ENCODE data around the gene KIAA1217.

KIAA1217 gene

GRCh38 chr10:24340446-24340845 lies 131.5 kb downstream of the KIAA1217 start:
- Histone ChIP-seq H3F3A (ENCODE audit: insufficient read depth) (no peaks in the 10 kb centered on the region), H3K36me3 (ENCODE audit: low read length) (no peaks in the 10 kb centered on the region), H3K9ac (ENCODE audit: low read length) (no peak overlapping the region), H3K27ac (ENCODE audit: low read depth, low read length) (no peak overlapping the region), H3K79me2 (ENCODE audit: insufficient read depth, low read length) (no peaks in the 10 kb centered on the region), H3K27me3 (ENCODE audit: low read length) (no peaks in the 10 kb centered on the region), H3K4me2 (ENCODE audit: low read depth, low read length, poor library complexity, severe bottlenecking) (no peak overlapping the region), H4K20me1 (ENCODE audit: low read depth, low read length) (no peaks in the 10 kb centered on the region), H3K9me3 (ENCODE audit: insufficient read depth, low read length) (no peaks in the 10 kb centered on the region), H3K9me2 (replicated peaks; ENCODE audit: insufficient read depth, low read length) (no peaks in the 10 kb centered on the region), H2AFZ (ENCODE audit: low read depth, low read length, severe bottlenecking) (no peak overlapping the region), H3K4me3 (ENCODE audit: insufficient read depth, low read length, poor library complexity, severe bottlenecking) (no peak overlapping the region)
- no peak for TF ChIP-seq CTCF (IDR thresholded peaks at IDR 0.05; ENCODE audit: insufficient read depth, low read length, poor library complexity, severe bottlenecking)
- no peak for TF ChIP-seq EZH2phosphoT487 (conservative IDR thresholded peaks at IDR 0.05; ENCODE audit: low read length)

GRCh38 chr10:24340883-24341282 lies 131.9 kb downstream of the KIAA1217 start:
- H3K27me3 ChIP-seq (ENCODE audit: low read length): no peaks in the 10 kb centered on the region
- no peaks in the 10 kb centered on the region for H3K9me3 ChIP-seq (ENCODE audit: insufficient read depth, low read length)
- H3K4me3 ChIP-seq (ENCODE audit: insufficient read depth, low read length, poor library complexity, severe bottlenecking): no peak overlapping the region
- H3K36me3 ChIP-seq (ENCODE audit: low read length): no peaks in the 10 kb centered on the region
- no peaks in the 10 kb centered on the region for H4K20me1 ChIP-seq (ENCODE audit: low read depth, low read length)
- H3K79me2 ChIP-seq (ENCODE audit: insufficient read depth, low read length): no peaks in the 10 kb centered on the region
- H2AFZ ChIP-seq (ENCODE audit: low read depth, low read length, severe bottlenecking): no peak overlapping the region
- no peaks in the 10 kb centered on the region for H3K9me2 ChIP-seq (replicated peaks; ENCODE audit: insufficient read depth, low read length)
- H3K27ac ChIP-seq (ENCODE audit: low read depth, low read length): no peak overlapping the region
- no peaks in the 10 kb centered on the region for H3F3A ChIP-seq (ENCODE audit: insufficient read depth)
- no peak overlapping the region for H3K4me2 ChIP-seq (ENCODE audit: low read depth, low read length, poor library complexity, severe bottlenecking)
- no peak for TF ChIP-seq EZH2phosphoT487 (conservative IDR thresholded peaks at IDR 0.05; ENCODE audit: low read length)
- TF ChIP-seq CTCF (IDR thresholded peaks at IDR 0.05; ENCODE audit: insufficient read depth, low read length, poor library complexity, severe bottlenecking): no peak
- H3K9ac ChIP-seq (ENCODE audit: low read length): no peak overlapping the region

GRCh38 chr10:24341371-24341770 lies 132.4 kb downstream of the KIAA1217 start:
- TF ChIP-seq EZH2phosphoT487 (conservative IDR thresholded peaks at IDR 0.05; ENCODE audit: low read length): no peak
- TF ChIP-seq CTCF (IDR thresholded peaks at IDR 0.05; ENCODE audit: insufficient read depth, low read length, poor library complexity, severe bottlenecking): no peak
- Histone ChIP-seq H3K9me3 (ENCODE audit: insufficient read depth, low read length) (no peaks in the 10 kb centered on the region), H4K20me1 (ENCODE audit: low read depth, low read length) (no peaks in the 10 kb centered on the region), H3K27me3 (ENCODE audit: low read length) (no peaks in the 10 kb centered on the region), H3K4me2 (ENCODE audit: low read depth, low read length, poor library complexity, severe bottlenecking) (no peak overlapping the region), H2AFZ (ENCODE audit: low read depth, low read length, severe bottlenecking) (no peak overlapping the region), H3K27ac (ENCODE audit: low read depth, low read length) (no peak overlapping the region), H3K79me2 (ENCODE audit: insufficient read depth, low read length) (no peaks in the 10 kb centered on the region), H3K36me3 (ENCODE audit: low read length) (no peaks in the 10 kb centered on the region), H3F3A (ENCODE audit: insufficient read depth) (no peaks in the 10 kb centered on the region), H3K4me3 (ENCODE audit: insufficient read depth, low read length, poor library complexity, severe bottlenecking) (no peak overlapping the region), H3K9ac (ENCODE audit: low read length) (no peak overlapping the region), H3K9me2 (replicated peaks; ENCODE audit: insufficient read depth, low read length) (no peaks in the 10 kb centered on the region)
